CD14-positive monocyte (primary cell): ENCODE results near the gene ADAT3. TPM values are rescaled to one million over a fixed set of nuclear protein-coding genes. Genes with fewer than 3 reads are reported as not detected.

Source experiments
- DNase-seq, 3 donors: peaks; one replicate each; pipeline ENCODE4 v3.0.0-alpha.2; 2011 to 2022
- H2AFZ ChIP-seq: 2 replicates; pipeline ENCODE4 v1.6.0; 2012; ENCODE audit warnings: mild to moderate bottlenecking, low read depth, low read length, inconsistent platforms; ENCODE audit not compliant: insufficient read depth, poor library complexity, severe bottlenecking
- H3K27ac ChIP-seq, 2 donors: 1 replicate in 1 of 2; 2 replicates in 1 of 2; pipeline ENCODE4 v1.5.1; 2012 to 2013; ENCODE audit warnings: low read length in 2 of 2, control low read depth in 1 of 2, inconsistent platforms in 1 of 2, low read depth in 1 of 2, mild to moderate bottlenecking in 1 of 2
- H3K27me3 ChIP-seq, 2 donors: one replicate each; pipeline versions ENCODE4 v1.6.0 to v1.6.1; 2011 to 2013; ENCODE audit warnings: low read length in 2 of 2; ENCODE audit not compliant: control insufficient read depth in 2 of 2, insufficient read depth in 2 of 2
- H3K36me3 ChIP-seq, 2 donors: replicated peaks in 1 of 2; 1 replicate in 1 of 2; 2 replicates in 1 of 2; pipeline versions ENCODE4 v1.5.1 to v1.6.1; 2012 to 2013; ENCODE audit warnings: low read length in 2 of 2, control low read depth in 1 of 2, inconsistent platforms in 1 of 2, mild to moderate bottlenecking in 1 of 2; ENCODE audit not compliant: insufficient read depth in 2 of 2, control insufficient read depth in 1 of 2
- H3K4me1 ChIP-seq, 2 donors: 1 replicate in 1 of 2; 2 replicates in 1 of 2; pipeline versions ENCODE4 v1.5.1 to v1.6.1; 2012 to 2013; ENCODE audit warnings: low read length in 2 of 2, control low read depth in 1 of 2, inconsistent platforms in 1 of 2, mild to moderate bottlenecking in 1 of 2, moderate library complexity in 1 of 2; ENCODE audit not compliant: insufficient read depth in 2 of 2, control insufficient read depth in 1 of 2
- H3K4me2 ChIP-seq: replicated peaks from 2 replicates; pipeline ENCODE3; 2012; ENCODE audit warnings: low read length, moderate library complexity, mild to moderate bottlenecking; ENCODE audit not compliant: poor library complexity, severe bottlenecking; ENCODE audit errors: extremely low read depth
- H3K4me3 ChIP-seq, 3 experiments: fragments of 200-600 bp in 1 of 3; sonication (generic) in 1 of 3; replicated peaks in 1 of 3; 1 replicate in 2 of 3; 2 replicates in 1 of 3; pipeline ENCODE4 v1.5.1; 2011 to 2013; ENCODE audit warnings: low read length in 3 of 3, mild to moderate bottlenecking in 3 of 3, control low read depth in 2 of 3, low read depth in 2 of 3, inconsistent platforms in 1 of 3, moderate library complexity in 1 of 3
- H3K79me2 ChIP-seq: 2 replicates; pipeline ENCODE4 v1.6.0; 2012; ENCODE audit warnings: mild to moderate bottlenecking, control low read depth, inconsistent platforms, low read length, moderate library complexity; ENCODE audit not compliant: insufficient read depth
- H3K9ac ChIP-seq: 2 replicates; pipeline ENCODE4 v1.6.0; 2017; ENCODE audit warnings: low read length, mild to moderate bottlenecking; ENCODE audit not compliant: insufficient read depth, poor library complexity, severe bottlenecking
- H3K9me3 ChIP-seq, 2 donors: replicated peaks in 1 of 2; 1 replicate in 1 of 2; 2 replicates in 1 of 2; pipeline versions ENCODE4 v1.5.1 to v1.6.1; 2012 to 2013; ENCODE audit warnings: low read length in 2 of 2, control low read depth in 1 of 2; ENCODE audit not compliant: control insufficient read depth in 1 of 2, insufficient read depth in 1 of 2
- H4K20me1 ChIP-seq: 2 replicates; pipeline ENCODE4 v1.6.0; 2012; ENCODE audit warnings: mild to moderate bottlenecking, low read length, control low read depth, moderate library complexity; ENCODE audit not compliant: insufficient read depth
- H3K27ac Mint-ChIP-seq, 7 donors: one replicate each; pipeline ENCODE4 v1.8.0; 2020; ENCODE audit warnings: mild to moderate bottlenecking in 7 of 7, mixed read lengths in 7 of 7, moderate library complexity in 6 of 7, inconsistent platforms in 2 of 7
- H3K27me3 Mint-ChIP-seq, 3 donors: one replicate each; pipeline ENCODE4 v1.8.0; 2021 to 2022; ENCODE audit warnings: low read depth in 3 of 3, mild to moderate bottlenecking in 3 of 3, mixed read lengths in 3 of 3, moderate library complexity in 3 of 3, inconsistent platforms in 1 of 3
- H3K36me3 Mint-ChIP-seq, 2 donors: one replicate each; pipeline ENCODE4 v1.8.0; 2020; ENCODE audit warnings: mixed read lengths in 2 of 2, inconsistent platforms in 1 of 2, mild to moderate bottlenecking in 1 of 2
- H3K4me1 Mint-ChIP-seq: one replicate; pipeline ENCODE4 v1.8.0; 2020; ENCODE audit warnings: mild to moderate bottlenecking, mixed read lengths
- H3K4me3 Mint-ChIP-seq, 2 donors: one replicate each; pipeline ENCODE4 v1.8.0; 2020; ENCODE audit warnings: mild to moderate bottlenecking in 2 of 2, mixed read lengths in 2 of 2, moderate library complexity in 1 of 2
- H3K9me3 Mint-ChIP-seq, 7 donors: one replicate each; pipeline ENCODE4 v1.8.0; 2020 to 2022; ENCODE audit warnings: mixed read lengths in 7 of 7, mild to moderate bottlenecking in 6 of 7, moderate library complexity in 6 of 7, inconsistent platforms in 2 of 7
- CTCF ChIP-seq: fragments of 200-600 bp; IDR thresholded peaks from one replicate; pipeline ENCODE4 v1.8.0; 2022; ENCODE audit warnings: antibody characterized with exemption, mild to moderate bottlenecking
- WGBS: methylation state at CpG from one replicate; pipeline ENCODE4 v1.1.5; 2013; ENCODE audit warnings: missing lambda C conversion rate; ENCODE audit not compliant: insufficient coverage; 5-methylcytosine and 5-hydroxymethylcytosine counted together
- intact Hi-C, 2 donors: fragments of 100-400 bp; cut with micrococcal nuclease; formaldehyde crosslinking; loops; one replicate each; pipeline versions ENCODE4 v1.15.0 to v1.15.1; 2023
- polyA plus RNA-seq, 3 donors: library from polyadenylated mRNA; depleted of rRNA in 1 of 3; unstranded in 2 of 3; stranded (reverse) in 1 of 3; fragments of 300-500 nt in 2 of 3; fragments of >200 nt in 1 of 3; fragmentation: Illumina TruSeq in 2 of 3; gene quantifications; 1 replicate in 2 of 3; 2 replicates in 1 of 3; pipeline ENCODE4 v1.2.3, GENCODE V29; 2012 to 2021

Gene ADAT3
- polyA plus RNA-seq, 3 donors, result 2.7 to 3.2 (median 3.1) TPM

GRCh38 chr19:1924320-1924961 is 19.2 kb downstream of the ADAT3 start:
- H3K27ac ChIP-seq, result peak overlapping the region; percentile 48 to 64
- Mint-ChIP-seq H3K9me3 (peaks cover 0 to 5% (median 0%) of the 10 kb centered on the region in 7 donors), H3K4me1 (peaks cover 25% of the 10 kb centered on the region), H3K27ac (peak overlapping the region in 5 of 7 donors; percentile 40 to 79 (median 71)), H3K36me3 (peaks cover 28 to 56% of the 10 kb centered on the region in 2 donors), H3K27me3 (no peaks in the 10 kb centered on the region), H3K4me3 (no peak overlapping the region)
- H3K27me3 ChIP-seq, result no peaks in the 10 kb centered on the region
- WGBS, result 92% methylated on average over 28 of the region's 35 CpGs
- H4K20me1 ChIP-seq, result no peaks in the 10 kb centered on the region
- no peak for TF ChIP-seq CTCF
- peaks cover 27 to 32% of the 10 kb centered on the region in 2 donors for H3K4me1 ChIP-seq
- H3K4me2 ChIP-seq, result no peak overlapping the region
- intact Hi-C loops, result no loop called here
- no peak overlapping the region for H3K9ac ChIP-seq
- DNase-seq, result no peak
- no peak overlapping the region for H3K4me3 ChIP-seq
- H3K9me3 ChIP-seq, result no peaks in the 10 kb centered on the region
- peaks cover 35 to 36% of the 10 kb centered on the region in 2 donors for H3K36me3 ChIP-seq
- H3K79me2 ChIP-seq, result no peaks in the 10 kb centered on the region
- no peak overlapping the region for H2AFZ ChIP-seq

GRCh38 chr19:1925544-1925943 is 20.3 kb downstream of the ADAT3 start:
- Mint-ChIP-seq H3K36me3 (peaks cover 23 to 45% of the 10 kb centered on the region in 2 donors), H3K4me1 (peaks cover 34% of the 10 kb centered on the region), H3K9me3 (peaks cover 0 to 5% (median 0%) of the 10 kb centered on the region in 7 donors), H3K27ac (no peak overlapping the region), H3K27me3 (peaks cover 2 to 4% (median 4%) of the 10 kb centered on the region in 3 donors), H3K4me3 (no peak overlapping the region)
- Histone ChIP-seq H3K27ac (no peak overlapping the region), H3K4me2 (no peak overlapping the region), H3K4me3 (no peak overlapping the region), H4K20me1 (no peaks in the 10 kb centered on the region), H3K4me1 (peaks cover 35 to 41% of the 10 kb centered on the region in 2 donors), H2AFZ (no peak overlapping the region), H3K79me2 (no peaks in the 10 kb centered on the region), H3K27me3 (no peaks in the 10 kb centered on the region), H3K9me3 (no peaks in the 10 kb centered on the region), H3K36me3 (peaks cover 28 to 29% of the 10 kb centered on the region in 2 donors), H3K9ac (no peak overlapping the region)
- no peak for TF ChIP-seq CTCF
- intact Hi-C loops, result loop anchor here in 1 of 2 donors (5.0 kb wide), 1 partner anchor 37 kb away; no protein-coding TSS in a partner anchor
- 73% methylated on average over 12 of the region's 16 CpGs for WGBS
- no peak for DNase-seq
